WTC11 (cell line): ENCODE measurements around the gene CFAP157. TPM values are rescaled to one million over a fixed set of nuclear protein-coding genes. Genes with fewer than 3 reads are reported as not detected.

Experiments
- ELF4 ChIP-seq: sonication (generic); formaldehyde crosslinking; IDR thresholded peaks from 2 replicates; pipeline ENCODE4 v1.8.1; 2022; ENCODE audit warnings: low read depth, mild to moderate bottlenecking, moderate library complexity, missing genetic modification reagents
- ESRRA ChIP-seq: sonication (generic); formaldehyde crosslinking; IDR thresholded peaks from 2 replicates; pipeline ENCODE4 v1.8.1; 2022; ENCODE audit warnings: mild to moderate bottlenecking, missing genetic modification reagents, borderline replicate concordance
- GRHL2 ChIP-seq: fragments of 250-450 bp; sonication (Bioruptor Pico); IDR thresholded peaks from 2 replicates; pipeline ENCODE4 v1.8.0; 2022; ENCODE audit warnings: mild to moderate bottlenecking, moderate library complexity; ENCODE audit not compliant: insufficient replicate concordance, severe bottlenecking
- GTF2I ChIP-seq: fragments of 250-450 bp; sonication (Bioruptor Pico); conservative IDR thresholded peaks from 2 replicates; pipeline ENCODE4 v1.4.0; 2021; ENCODE audit warnings: mild to moderate bottlenecking
- HMGA2 ChIP-seq: fragments of 250-450 bp; sonication (Bioruptor Pico); IDR thresholded peaks from 2 replicates; pipeline ENCODE4 v1.4.0; 2021; ENCODE audit warnings: mild to moderate bottlenecking, moderate library complexity
- MYBL2 ChIP-seq: sonication (generic); formaldehyde crosslinking; IDR thresholded peaks from 2 replicates; pipeline ENCODE4 v1.8.1; 2023; ENCODE audit warnings: mild to moderate bottlenecking, moderate library complexity, missing genetic modification reagents
- NFYB ChIP-seq: sonication (generic); formaldehyde crosslinking; conservative IDR thresholded peaks from 2 replicates; pipeline ENCODE4 v1.8.0; 2022; ENCODE audit warnings: low read depth, missing genetic modification reagents
- NR3C1 ChIP-seq: sonication (generic); formaldehyde crosslinking; conservative IDR thresholded peaks from 2 replicates; pipeline ENCODE4 v1.8.1; 2023; ENCODE audit warnings: low read depth, mild to moderate bottlenecking, missing genetic modification reagents
- RORB ChIP-seq: fragments of 250-450 bp; sonication (Bioruptor Pico); IDR thresholded peaks from 2 replicates; pipeline ENCODE4 v1.9.0; 2021; ENCODE audit warnings: mild to moderate bottlenecking
- SMAD4 ChIP-seq: sonication (generic); formaldehyde crosslinking; IDR thresholded peaks from 2 replicates; pipeline ENCODE4 v1.8.0; 2022; ENCODE audit warnings: mild to moderate bottlenecking, missing genetic modification reagents
- SP1 ChIP-seq: sonication (generic); formaldehyde crosslinking; conservative IDR thresholded peaks from 2 replicates; pipeline ENCODE4 v1.8.1; 2022; ENCODE audit warnings: missing genetic modification reagents
- TEAD1 ChIP-seq: sonication (generic); formaldehyde crosslinking; IDR thresholded peaks from 2 replicates; pipeline ENCODE4 v1.8.0; 2022; ENCODE audit warnings: mild to moderate bottlenecking, missing genetic modification reagents
- TEAD4 ChIP-seq: sonication (generic); formaldehyde crosslinking; IDR thresholded peaks from 2 replicates; pipeline ENCODE4 v1.8.0; 2022; ENCODE audit warnings: mild to moderate bottlenecking, missing genetic modification reagents
- ZNF121 ChIP-seq: sonication (generic); formaldehyde crosslinking; IDR thresholded peaks from 2 replicates; pipeline ENCODE4 v1.8.0; 2023; ENCODE audit warnings: missing genetic modification reagents
- total RNA-seq: library from RNA; stranded (reverse); gene quantifications from 3 replicates; pipeline ENCODE4 v1.2.3, GENCODE V29; 2021
- TF ChIP-seq, protein P1 (sequence below): fragments of 250-450 bp; sonication (Bioruptor Pico); IDR thresholded peaks from 2 replicates; pipeline ENCODE4 v1.9.0; 2021; ENCODE audit warnings: mild to moderate bottlenecking, borderline replicate concordance
- TF ChIP-seq, protein P2 (sequence below): sonication (generic); formaldehyde crosslinking; IDR thresholded peaks from 2 replicates; pipeline ENCODE4 v1.8.0; 2022; ENCODE audit warnings: mild to moderate bottlenecking, missing genetic modification reagents
- TF ChIP-seq, protein P3 (sequence below): sonication (generic); formaldehyde crosslinking; IDR thresholded peaks from 2 replicates; pipeline ENCODE4 v1.8.1; 2023; ENCODE audit warnings: mild to moderate bottlenecking, missing genetic modification reagents
- TF ChIP-seq, protein P4 (sequence below): sonication (generic); formaldehyde crosslinking; IDR thresholded peaks from 2 replicates; pipeline ENCODE4 v1.8.1; 2022; ENCODE audit warnings: missing genetic modification reagents, borderline replicate concordance
- TF ChIP-seq, protein P5 (sequence below): sonication (generic); formaldehyde crosslinking; IDR thresholded peaks from 2 replicates; pipeline ENCODE4 v1.8.1; 2022; ENCODE audit warnings: low read depth, mild to moderate bottlenecking, moderate library complexity, missing genetic modification reagents, borderline replicate concordance
- TF ChIP-seq, protein P6 (sequence below): sonication (generic); formaldehyde crosslinking; IDR thresholded peaks from 2 replicates; pipeline ENCODE4 v1.8.1; 2023; ENCODE audit warnings: mild to moderate bottlenecking, missing genetic modification reagents, borderline replicate concordance
- TF ChIP-seq, protein P7 (sequence below): sonication (generic); formaldehyde crosslinking; IDR thresholded peaks from 2 replicates; pipeline ENCODE4 v1.8.1; 2023; ENCODE audit warnings: mild to moderate bottlenecking, missing genetic modification reagents, moderate library complexity

Gene CFAP157
- total RNA-seq, 1 experiment from 2014 or later = 0.22 TPM

DNA sequence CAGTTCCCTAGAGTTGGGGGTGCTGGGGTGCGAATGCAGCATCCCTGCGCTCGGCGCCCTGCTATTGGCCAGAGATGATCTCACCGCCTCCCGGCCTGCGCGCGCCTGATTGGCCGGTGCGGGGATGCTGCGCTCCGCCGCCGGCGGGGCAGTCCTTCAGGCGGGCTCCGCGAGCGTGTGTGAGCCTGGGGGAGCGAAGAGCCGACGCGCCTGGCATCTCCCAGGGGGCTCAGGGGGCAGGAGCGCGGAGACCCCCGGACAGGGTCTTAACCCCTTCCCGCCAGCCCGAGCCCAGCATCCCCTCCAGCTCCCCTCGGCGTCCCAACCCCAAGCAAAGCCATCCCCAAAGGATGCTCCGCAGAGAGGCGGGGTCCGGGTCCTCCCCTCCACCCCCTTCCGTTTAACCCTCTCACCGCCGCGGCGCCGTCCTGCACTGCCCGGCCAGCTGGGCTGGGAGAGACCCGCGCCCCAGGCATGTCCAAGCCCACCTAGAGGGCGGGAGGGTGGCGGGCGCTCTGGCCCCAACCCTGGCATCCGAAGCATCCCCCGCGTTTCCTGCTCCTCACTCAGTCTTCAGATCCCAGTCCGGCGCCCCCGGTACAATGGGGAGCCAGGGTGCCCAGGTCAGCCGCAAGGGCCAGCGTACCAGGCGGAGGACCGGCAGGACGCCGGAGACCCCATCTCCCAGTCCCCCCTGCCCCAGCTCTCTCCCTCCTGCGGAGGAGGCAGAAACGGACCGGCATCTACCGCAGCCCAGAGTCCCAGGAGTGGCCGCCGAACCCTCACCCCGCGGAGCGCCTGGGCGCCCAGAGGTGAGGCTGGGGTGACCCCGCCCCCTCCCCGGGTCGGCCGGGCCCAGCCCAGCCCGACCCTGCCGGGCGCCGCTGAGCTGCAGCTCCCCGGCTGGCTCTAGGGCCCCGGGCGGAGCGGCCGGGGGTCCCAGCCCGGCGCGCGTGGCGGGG, 47.6 kb downstream of the CFAP157 start (continued):
- TF ChIP-seq, protein P1, sequence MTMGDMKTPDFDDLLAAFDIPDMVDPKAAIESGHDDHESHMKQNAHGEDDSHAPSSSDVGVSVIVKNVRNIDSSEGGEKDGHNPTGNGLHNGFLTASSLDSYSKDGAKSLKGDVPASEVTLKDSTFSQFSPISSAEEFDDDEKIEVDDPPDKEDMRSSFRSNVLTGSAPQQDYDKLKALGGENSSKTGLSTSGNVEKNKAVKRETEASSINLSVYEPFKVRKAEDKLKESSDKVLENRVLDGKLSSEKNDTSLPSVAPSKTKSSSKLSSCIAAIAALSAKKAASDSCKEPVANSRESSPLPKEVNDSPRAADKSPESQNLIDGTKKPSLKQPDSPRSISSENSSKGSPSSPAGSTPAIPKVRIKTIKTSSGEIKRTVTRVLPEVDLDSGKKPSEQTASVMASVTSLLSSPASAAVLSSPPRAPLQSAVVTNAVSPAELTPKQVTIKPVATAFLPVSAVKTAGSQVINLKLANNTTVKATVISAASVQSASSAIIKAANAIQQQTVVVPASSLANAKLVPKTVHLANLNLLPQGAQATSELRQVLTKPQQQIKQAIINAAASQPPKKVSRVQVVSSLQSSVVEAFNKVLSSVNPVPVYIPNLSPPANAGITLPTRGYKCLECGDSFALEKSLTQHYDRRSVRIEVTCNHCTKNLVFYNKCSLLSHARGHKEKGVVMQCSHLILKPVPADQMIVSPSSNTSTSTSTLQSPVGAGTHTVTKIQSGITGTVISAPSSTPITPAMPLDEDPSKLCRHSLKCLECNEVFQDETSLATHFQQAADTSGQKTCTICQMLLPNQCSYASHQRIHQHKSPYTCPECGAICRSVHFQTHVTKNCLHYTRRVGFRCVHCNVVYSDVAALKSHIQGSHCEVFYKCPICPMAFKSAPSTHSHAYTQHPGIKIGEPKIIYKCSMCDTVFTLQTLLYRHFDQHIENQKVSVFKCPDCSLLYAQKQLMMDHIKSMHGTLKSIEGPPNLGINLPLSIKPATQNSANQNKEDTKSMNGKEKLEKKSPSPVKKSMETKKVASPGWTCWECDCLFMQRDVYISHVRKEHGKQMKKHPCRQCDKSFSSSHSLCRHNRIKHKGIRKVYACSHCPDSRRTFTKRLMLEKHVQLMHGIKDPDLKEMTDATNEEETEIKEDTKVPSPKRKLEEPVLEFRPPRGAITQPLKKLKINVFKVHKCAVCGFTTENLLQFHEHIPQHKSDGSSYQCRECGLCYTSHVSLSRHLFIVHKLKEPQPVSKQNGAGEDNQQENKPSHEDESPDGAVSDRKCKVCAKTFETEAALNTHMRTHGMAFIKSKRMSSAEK = no peak
- TF ChIP-seq TEAD4 (CRISPR knock-in tag) (no peak), GTF2I (CRISPR knock-in tag) (no peak), NFYB (peak; percentile 62; the same call in 1 of the 2 replicates), ELF4 (CRISPR knock-in tag) (no peak), SMAD4 (no peak), ZNF121 (CRISPR knock-in tag) (no peak), TEAD1 (CRISPR knock-in tag) (no peak), ESRRA (no peak), RORB (CRISPR knock-in tag) (no peak), GRHL2 (CRISPR knock-in tag) (no peak), MYBL2 (CRISPR knock-in tag) (peak; percentile 27; the same call in 1 of the 2 replicates), HMGA2 (CRISPR knock-in tag) (no peak), SP1 (CRISPR knock-in tag) (peak; percentile 69), NR3C1 (CRISPR knock-in tag) (no peak)
- TF ChIP-seq, protein P2, sequence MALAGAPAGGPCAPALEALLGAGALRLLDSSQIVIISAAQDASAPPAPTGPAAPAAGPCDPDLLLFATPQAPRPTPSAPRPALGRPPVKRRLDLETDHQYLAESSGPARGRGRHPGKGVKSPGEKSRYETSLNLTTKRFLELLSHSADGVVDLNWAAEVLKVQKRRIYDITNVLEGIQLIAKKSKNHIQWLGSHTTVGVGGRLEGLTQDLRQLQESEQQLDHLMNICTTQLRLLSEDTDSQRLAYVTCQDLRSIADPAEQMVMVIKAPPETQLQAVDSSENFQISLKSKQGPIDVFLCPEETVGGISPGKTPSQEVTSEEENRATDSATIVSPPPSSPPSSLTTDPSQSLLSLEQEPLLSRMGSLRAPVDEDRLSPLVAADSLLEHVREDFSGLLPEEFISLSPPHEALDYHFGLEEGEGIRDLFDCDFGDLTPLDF = no peak
- TF ChIP-seq, protein P3, sequence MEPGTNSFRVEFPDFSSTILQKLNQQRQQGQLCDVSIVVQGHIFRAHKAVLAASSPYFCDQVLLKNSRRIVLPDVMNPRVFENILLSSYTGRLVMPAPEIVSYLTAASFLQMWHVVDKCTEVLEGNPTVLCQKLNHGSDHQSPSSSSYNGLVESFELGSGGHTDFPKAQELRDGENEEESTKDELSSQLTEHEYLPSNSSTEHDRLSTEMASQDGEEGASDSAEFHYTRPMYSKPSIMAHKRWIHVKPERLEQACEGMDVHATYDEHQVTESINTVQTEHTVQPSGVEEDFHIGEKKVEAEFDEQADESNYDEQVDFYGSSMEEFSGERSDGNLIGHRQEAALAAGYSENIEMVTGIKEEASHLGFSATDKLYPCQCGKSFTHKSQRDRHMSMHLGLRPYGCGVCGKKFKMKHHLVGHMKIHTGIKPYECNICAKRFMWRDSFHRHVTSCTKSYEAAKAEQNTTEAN (CRISPR knock-in tag) = 0 out of 2 replicates have a peak, but pooled peaks have one; percentile 52
- TF ChIP-seq, protein P4, sequence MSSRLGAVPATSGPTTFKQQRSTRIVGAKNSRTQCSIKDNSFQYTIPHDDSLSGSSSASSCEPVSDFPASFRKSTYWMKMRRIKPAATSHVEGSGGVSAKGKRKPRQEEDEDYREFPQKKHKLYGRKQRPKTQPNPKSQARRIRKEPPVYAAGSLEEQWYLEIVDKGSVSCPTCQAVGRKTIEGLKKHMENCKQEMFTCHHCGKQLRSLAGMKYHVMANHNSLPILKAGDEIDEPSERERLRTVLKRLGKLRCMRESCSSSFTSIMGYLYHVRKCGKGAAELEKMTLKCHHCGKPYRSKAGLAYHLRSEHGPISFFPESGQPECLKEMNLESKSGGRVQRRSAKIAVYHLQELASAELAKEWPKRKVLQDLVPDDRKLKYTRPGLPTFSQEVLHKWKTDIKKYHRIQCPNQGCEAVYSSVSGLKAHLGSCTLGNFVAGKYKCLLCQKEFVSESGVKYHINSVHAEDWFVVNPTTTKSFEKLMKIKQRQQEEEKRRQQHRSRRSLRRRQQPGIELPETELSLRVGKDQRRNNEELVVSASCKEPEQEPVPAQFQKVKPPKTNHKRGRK = no peak
- TF ChIP-seq, protein P5, sequence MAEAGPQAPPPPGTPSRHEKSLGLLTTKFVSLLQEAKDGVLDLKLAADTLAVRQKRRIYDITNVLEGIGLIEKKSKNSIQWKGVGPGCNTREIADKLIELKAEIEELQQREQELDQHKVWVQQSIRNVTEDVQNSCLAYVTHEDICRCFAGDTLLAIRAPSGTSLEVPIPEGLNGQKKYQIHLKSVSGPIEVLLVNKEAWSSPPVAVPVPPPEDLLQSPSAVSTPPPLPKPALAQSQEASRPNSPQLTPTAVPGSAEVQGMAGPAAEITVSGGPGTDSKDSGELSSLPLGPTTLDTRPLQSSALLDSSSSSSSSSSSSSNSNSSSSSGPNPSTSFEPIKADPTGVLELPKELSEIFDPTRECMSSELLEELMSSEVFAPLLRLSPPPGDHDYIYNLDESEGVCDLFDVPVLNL (CRISPR knock-in tag) = no peak
- TF ChIP-seq, protein P6, sequence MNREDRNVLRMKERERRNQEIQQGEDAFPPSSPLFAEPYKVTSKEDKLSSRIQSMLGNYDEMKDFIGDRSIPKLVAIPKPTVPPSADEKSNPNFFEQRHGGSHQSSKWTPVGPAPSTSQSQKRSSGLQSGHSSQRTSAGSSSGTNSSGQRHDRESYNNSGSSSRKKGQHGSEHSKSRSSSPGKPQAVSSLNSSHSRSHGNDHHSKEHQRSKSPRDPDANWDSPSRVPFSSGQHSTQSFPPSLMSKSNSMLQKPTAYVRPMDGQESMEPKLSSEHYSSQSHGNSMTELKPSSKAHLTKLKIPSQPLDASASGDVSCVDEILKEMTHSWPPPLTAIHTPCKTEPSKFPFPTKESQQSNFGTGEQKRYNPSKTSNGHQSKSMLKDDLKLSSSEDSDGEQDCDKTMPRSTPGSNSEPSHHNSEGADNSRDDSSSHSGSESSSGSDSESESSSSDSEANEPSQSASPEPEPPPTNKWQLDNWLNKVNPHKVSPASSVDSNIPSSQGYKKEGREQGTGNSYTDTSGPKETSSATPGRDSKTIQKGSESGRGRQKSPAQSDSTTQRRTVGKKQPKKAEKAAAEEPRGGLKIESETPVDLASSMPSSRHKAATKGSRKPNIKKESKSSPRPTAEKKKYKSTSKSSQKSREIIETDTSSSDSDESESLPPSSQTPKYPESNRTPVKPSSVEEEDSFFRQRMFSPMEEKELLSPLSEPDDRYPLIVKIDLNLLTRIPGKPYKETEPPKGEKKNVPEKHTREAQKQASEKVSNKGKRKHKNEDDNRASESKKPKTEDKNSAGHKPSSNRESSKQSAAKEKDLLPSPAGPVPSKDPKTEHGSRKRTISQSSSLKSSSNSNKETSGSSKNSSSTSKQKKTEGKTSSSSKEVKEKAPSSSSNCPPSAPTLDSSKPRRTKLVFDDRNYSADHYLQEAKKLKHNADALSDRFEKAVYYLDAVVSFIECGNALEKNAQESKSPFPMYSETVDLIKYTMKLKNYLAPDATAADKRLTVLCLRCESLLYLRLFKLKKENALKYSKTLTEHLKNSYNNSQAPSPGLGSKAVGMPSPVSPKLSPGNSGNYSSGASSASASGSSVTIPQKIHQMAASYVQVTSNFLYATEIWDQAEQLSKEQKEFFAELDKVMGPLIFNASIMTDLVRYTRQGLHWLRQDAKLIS (CRISPR knock-in tag) = no peak
- TF ChIP-seq, protein P7, sequence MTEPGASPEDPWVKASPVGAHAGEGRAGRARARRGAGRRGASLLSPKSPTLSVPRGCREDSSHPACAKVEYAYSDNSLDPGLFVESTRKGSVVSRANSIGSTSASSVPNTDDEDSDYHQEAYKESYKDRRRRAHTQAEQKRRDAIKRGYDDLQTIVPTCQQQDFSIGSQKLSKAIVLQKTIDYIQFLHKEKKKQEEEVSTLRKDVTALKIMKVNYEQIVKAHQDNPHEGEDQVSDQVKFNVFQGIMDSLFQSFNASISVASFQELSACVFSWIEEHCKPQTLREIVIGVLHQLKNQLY = no peak
